Measurements from ENCODE around the gene CALML4.

DNA sequence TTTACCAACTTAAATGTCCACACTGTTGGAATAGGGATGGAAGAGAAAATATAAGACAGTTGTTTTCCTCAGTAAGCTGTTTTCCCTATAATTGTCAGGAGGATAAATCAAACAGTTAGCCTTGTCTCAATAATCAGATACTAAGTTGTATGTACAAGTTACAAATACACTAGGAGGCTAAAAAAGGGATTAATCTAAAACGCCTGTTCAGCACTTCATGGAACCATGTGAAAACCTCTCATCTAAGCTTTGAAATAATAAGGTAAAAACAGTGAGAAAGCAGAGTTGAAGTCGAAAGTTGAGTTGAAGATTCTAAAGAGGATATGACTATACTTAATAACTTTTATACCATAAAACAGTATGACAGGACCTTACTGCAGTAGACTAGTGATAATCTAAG lies 62.0 kb downstream of the CALML4 start:
- TF ChIP-seq CTCF (conservative IDR thresholded peaks at IDR 0.05; ENCODE audit: low read depth in 2 of 2) (no peak), EZH2 (IDR thresholded peaks at IDR 0.05; ENCODE audit: low read depth, unreplicated experiment) (no peak), POLR2AphosphoS5 (IDR thresholded peaks at IDR 0.05; ENCODE audit: low read depth) (no peak), NANOG (IDR thresholded peaks at IDR 0.05; ENCODE audit: borderline replicate concordance) (no peak), EZH2phosphoT487 (IDR thresholded peaks at IDR 0.05; ENCODE audit: unreplicated experiment) (no peak)
